HUES64 (cell line): Measurements from ENCODE around the gene NFASC.

Source experiments
- H3K27ac ChIP-seq: 2 replicates; pipeline ENCODE4 v1.7.0; 2013; ENCODE audit warnings: low read depth, low read length, inconsistent platforms
- H3K27me3 ChIP-seq: 2 replicates; pipeline ENCODE4 v1.6.1; 2013; ENCODE audit warnings: mild to moderate bottlenecking, low read length; ENCODE audit not compliant: insufficient read depth
- H3K36me3 ChIP-seq: 2 replicates; pipeline ENCODE4 v1.6.1; 2013; ENCODE audit warnings: mild to moderate bottlenecking, low read length; ENCODE audit not compliant: insufficient read depth
- H3K4me1 ChIP-seq: 2 replicates; pipeline ENCODE4 v1.6.1; 2013; ENCODE audit warnings: mild to moderate bottlenecking, low read length, moderate library complexity; ENCODE audit not compliant: insufficient read depth
- H3K4me3 ChIP-seq: 2 replicates; pipeline ENCODE4 v1.5.1; 2013; ENCODE audit warnings: mild to moderate bottlenecking, low read length, moderate library complexity
- H3K9ac ChIP-seq: 2 replicates; pipeline ENCODE4 v1.6.1; 2013; ENCODE audit warnings: mild to moderate bottlenecking, low read depth, low read length
- H3K9me3 ChIP-seq: 2 replicates; pipeline ENCODE4 v1.6.1; 2013; ENCODE audit warnings: low read depth, low read length; ENCODE audit not compliant: insufficient read depth
- WGBS: fragments of 150-250, 120-280 bp; methylation state at CpG from one replicate; pipeline ENCODE4 v1.1.7; 2013; ENCODE audit warnings: missing lambda C conversion rate; 5-methylcytosine and 5-hydroxymethylcytosine counted together

Gene NFASC

GRCh38 chr1:204836856-204837255 lies 33.8 kb upstream of the NFASC start:
- H3K27me3 ChIP-seq, result no peaks in the 10 kb centered on the region
- no peak overlapping the region for H3K27ac ChIP-seq
- no peak overlapping the region for H3K4me3 ChIP-seq
- no peak overlapping the region for H3K9ac ChIP-seq
- H3K4me1 ChIP-seq, result peaks cover 16% of the 10 kb centered on the region
- no peaks in the 10 kb centered on the region for H3K36me3 ChIP-seq
- no peaks in the 10 kb centered on the region for H3K9me3 ChIP-seq
- 85% methylated on average over 1 of the region's 1 CpG for WGBS

DNA sequence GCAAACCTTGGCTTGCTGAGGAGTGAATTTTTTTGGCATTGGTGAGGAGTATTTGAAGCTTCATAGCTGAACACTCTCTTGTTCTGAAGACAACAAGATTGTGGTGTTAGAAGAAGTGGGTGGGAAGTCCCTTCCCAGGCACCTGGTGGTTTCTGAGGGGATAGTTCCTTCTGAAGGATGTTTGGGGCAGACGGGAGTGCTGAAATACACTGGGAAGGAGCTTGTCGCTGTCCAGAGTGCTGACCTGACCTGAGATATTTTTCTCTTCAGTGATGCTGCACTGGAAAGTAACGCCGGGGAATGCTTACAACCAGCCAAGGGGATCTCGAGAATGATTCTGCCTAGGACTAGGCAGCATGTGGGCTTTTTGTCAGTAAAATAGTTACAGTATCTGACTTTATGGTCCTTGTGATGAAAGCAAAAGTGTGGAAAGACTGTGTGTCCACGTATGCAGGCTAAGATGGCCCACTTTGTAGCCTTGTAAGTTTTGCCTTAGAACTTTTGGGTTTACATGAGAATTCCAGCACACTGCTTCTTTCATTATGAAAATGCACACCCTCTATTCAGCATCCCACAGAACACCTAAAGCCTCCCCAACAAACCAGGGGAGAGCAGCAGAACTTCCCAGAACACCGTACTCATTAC lies 33.1 kb upstream of the NFASC start:
- Histone ChIP-seq H3K4me3 (no peak overlapping the region), H3K27me3 (no peaks in the 10 kb centered on the region), H3K36me3 (no peaks in the 10 kb centered on the region), H3K9me3 (no peaks in the 10 kb centered on the region), H3K4me1 (peaks cover 16% of the 10 kb centered on the region), H3K9ac (no peak overlapping the region), H3K27ac (no peak overlapping the region)
- 51% methylated on average over 7 of the region's 7 CpGs for WGBS

DNA sequence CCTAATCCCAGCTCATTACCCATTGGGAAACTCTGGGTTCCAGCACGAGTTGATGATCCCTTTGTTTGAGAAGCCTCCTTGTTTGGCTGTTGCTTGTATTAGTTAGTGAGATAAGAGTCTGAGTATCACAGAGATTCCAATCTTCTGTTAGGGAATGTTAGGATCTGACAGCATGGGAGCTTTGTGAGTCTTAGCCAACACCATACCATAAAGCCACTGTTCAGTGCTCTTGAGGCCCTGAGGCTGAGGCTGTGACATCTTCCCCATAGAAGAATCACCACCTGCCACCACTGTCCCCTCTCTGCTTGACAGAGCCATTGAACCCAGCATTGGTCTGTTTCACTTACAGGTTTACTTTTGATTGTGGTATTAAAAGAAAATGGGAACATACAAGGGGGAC lies 29.3 kb upstream of the NFASC start:
- 85% methylated on average over 1 of the region's 1 CpG for WGBS
- H3K36me3 ChIP-seq, result no peaks in the 10 kb centered on the region
- no peak overlapping the region for H3K9ac ChIP-seq
- no peaks in the 10 kb centered on the region for H3K27me3 ChIP-seq
- H3K4me1 ChIP-seq, result peaks cover 4% of the 10 kb centered on the region; the same call in 1 of the 2 replicates
- H3K9me3 ChIP-seq, result no peaks in the 10 kb centered on the region
- no peak overlapping the region for H3K4me3 ChIP-seq
- no peak overlapping the region for H3K27ac ChIP-seq

DNA sequence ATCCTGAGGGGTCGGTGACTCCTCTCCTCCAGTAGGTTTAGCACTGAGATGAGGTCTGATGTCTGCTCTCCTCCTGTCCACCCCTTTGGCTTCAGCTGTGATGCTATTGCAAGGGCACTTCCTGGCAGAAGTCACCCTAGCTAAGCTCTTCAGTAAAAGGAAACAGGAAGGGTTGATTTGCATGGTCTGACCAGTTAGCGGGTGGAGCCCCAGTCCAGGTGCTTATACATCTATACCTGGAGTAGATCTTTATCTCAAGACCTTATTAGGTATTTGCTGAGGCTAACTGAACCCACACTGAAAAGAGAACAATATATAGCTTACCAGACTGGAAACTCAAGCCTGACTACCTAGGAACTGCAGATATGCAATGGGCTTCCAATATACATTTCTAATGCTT lies 28.9 kb upstream of the NFASC start:
- H3K4me1 ChIP-seq, result peaks cover 4% of the 10 kb centered on the region; the same call in 1 of the 2 replicates
- H3K9ac ChIP-seq, result no peak overlapping the region
- no peak overlapping the region for H3K27ac ChIP-seq
- H3K36me3 ChIP-seq, result no peaks in the 10 kb centered on the region
- H3K27me3 ChIP-seq, result no peaks in the 10 kb centered on the region
- H3K9me3 ChIP-seq, result no peaks in the 10 kb centered on the region
- 90% methylated on average over 2 of the region's 2 CpGs for WGBS
- H3K4me3 ChIP-seq, result no peak overlapping the region

- no peak overlapping the region for H3K9ac ChIP-seq
- H3K4me3 ChIP-seq, result no peak overlapping the region
- no peak overlapping the region for H3K27ac ChIP-seq
- H3K27me3 ChIP-seq, result no peaks in the 10 kb centered on the region
- H3K4me1 ChIP-seq, result peaks cover 4% of the 10 kb centered on the region; the same call in 1 of the 2 replicates
- WGBS, result 94% methylated on average over 3 of the region's 3 CpGs
- H3K36me3 ChIP-seq, result no peaks in the 10 kb centered on the region
- no peaks in the 10 kb centered on the region for H3K9me3 ChIP-seq
Observed at GRCh38 chr1:204842369-204842768, 28.3 kb upstream of the NFASC start.

DNA sequence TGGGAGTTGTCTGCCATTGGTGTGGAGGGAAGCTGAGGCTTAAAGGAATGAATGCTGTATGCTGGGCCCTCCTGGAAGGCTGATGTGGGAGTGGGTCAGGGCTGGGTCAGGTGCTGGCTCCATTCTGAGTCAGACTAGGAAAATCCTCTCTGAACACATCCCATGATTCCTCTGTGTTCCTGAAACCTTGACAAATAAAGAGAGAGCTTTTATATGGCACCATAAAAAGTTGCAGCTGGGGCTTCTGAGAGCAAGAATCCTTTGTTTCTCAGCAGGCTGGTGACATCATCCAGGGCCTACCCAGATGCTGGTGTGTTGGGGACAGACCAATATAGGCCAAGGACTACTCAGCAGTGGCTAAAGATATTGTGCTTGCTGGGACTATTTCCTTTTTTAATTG lies 27.8 kb upstream of the NFASC start:
- Histone ChIP-seq H3K27ac (no peak overlapping the region), H3K4me1 (peaks cover 4% of the 10 kb centered on the region; the same call in 1 of the 2 replicates), H3K9me3 (no peaks in the 10 kb centered on the region), H3K4me3 (no peak overlapping the region), H3K9ac (no peak overlapping the region), H3K27me3 (no peaks in the 10 kb centered on the region), H3K36me3 (no peaks in the 10 kb centered on the region)

DNA sequence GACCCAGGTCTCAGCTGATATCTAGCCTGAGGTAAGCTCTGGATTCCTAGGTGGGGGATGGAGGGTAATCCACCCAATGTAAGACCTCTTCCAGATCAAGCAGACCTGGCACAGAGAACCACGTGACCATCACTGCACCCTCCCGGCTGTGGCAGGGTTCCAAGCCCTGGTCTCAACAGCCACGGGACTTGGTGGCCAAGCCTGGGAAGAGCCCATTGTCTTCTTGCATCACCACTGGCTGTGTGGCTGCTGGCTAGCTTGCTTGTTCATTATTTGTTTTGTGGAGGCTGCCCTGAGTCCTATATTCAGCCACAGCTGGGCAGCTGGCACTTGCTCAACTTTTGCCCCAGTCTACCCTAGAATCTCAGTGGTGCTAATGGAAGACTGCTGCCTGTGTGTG lies 24.1 kb upstream of the NFASC start:
- no peak overlapping the region for H3K27ac ChIP-seq
- H3K4me1 ChIP-seq, result peaks cover 4% of the 10 kb centered on the region; the same call in 1 of the 2 replicates
- H3K27me3 ChIP-seq, result no peaks in the 10 kb centered on the region
- H3K9ac ChIP-seq, result no peak overlapping the region
- H3K9me3 ChIP-seq, result no peaks in the 10 kb centered on the region
- 87% methylated on average over 3 of the region's 3 CpGs for WGBS
- no peak overlapping the region for H3K4me3 ChIP-seq
- no peaks in the 10 kb centered on the region for H3K36me3 ChIP-seq

GRCh38 chr1:204848579-204848978 lies 22.1 kb upstream of the NFASC start:
- WGBS, result 91% methylated on average over 5 of the region's 5 CpGs
- Histone ChIP-seq H3K9ac (no peak overlapping the region), H3K4me1 (peaks cover 4% of the 10 kb centered on the region; the same call in 1 of the 2 replicates), H3K27me3 (no peaks in the 10 kb centered on the region), H3K27ac (no peak overlapping the region), H3K36me3 (no peaks in the 10 kb centered on the region), H3K9me3 (no peaks in the 10 kb centered on the region), H3K4me3 (no peak overlapping the region)

DNA sequence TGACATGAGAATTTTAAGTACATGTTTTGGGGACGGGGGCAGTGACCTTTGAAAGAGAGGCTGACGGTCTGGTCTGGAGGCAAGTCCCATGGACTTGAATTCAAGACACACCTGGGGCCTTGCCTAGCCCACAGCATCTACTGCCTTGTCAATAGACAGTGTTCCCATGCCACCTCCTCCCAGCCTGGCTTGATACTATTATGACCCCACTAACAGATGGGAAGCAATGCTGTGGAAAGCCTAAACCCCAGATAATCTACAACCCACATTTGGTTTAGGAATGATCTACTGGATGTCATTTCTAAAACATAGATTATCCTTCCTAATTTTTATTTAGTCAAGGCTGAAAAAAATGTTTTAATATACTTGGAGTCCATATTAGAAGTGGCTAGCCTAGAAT lies 17.8 kb upstream of the NFASC start:
- H3K9ac ChIP-seq, result no peak overlapping the region
- 90% methylated on average over 2 of the region's 2 CpGs for WGBS
- no peak overlapping the region for H3K4me3 ChIP-seq
- H3K27me3 ChIP-seq, result no peaks in the 10 kb centered on the region
- no peaks in the 10 kb centered on the region for H3K36me3 ChIP-seq
- no peaks in the 10 kb centered on the region for H3K4me1 ChIP-seq
- H3K9me3 ChIP-seq, result no peaks in the 10 kb centered on the region
- no peak overlapping the region for H3K27ac ChIP-seq

- H3K9ac ChIP-seq, result no peak overlapping the region
- WGBS, result 95% methylated on average over 1 of the region's 1 CpG
- no peaks in the 10 kb centered on the region for H3K27me3 ChIP-seq
- no peak overlapping the region for H3K4me3 ChIP-seq
- H3K36me3 ChIP-seq, result no peaks in the 10 kb centered on the region
- peaks cover 4% of the 10 kb centered on the region; the same call in 1 of the 2 replicates for H3K4me1 ChIP-seq
- no peaks in the 10 kb centered on the region for H3K9me3 ChIP-seq
- no peak overlapping the region for H3K27ac ChIP-seq
Observed at GRCh38 chr1:204853436-204853835, 17.2 kb upstream of the NFASC start.

GRCh38 chr1:204854286-204854685 lies 16.4 kb upstream of the NFASC start:
- Histone ChIP-seq H3K27ac (no peak overlapping the region), H3K27me3 (no peaks in the 10 kb centered on the region), H3K9me3 (no peaks in the 10 kb centered on the region), H3K9ac (no peak overlapping the region), H3K36me3 (no peaks in the 10 kb centered on the region), H3K4me3 (no peak overlapping the region), H3K4me1 (peaks cover 8% of the 10 kb centered on the region; the same call in 1 of the 2 replicates)
- WGBS, result 77% methylated on average over 2 of the region's 2 CpGs

DNA sequence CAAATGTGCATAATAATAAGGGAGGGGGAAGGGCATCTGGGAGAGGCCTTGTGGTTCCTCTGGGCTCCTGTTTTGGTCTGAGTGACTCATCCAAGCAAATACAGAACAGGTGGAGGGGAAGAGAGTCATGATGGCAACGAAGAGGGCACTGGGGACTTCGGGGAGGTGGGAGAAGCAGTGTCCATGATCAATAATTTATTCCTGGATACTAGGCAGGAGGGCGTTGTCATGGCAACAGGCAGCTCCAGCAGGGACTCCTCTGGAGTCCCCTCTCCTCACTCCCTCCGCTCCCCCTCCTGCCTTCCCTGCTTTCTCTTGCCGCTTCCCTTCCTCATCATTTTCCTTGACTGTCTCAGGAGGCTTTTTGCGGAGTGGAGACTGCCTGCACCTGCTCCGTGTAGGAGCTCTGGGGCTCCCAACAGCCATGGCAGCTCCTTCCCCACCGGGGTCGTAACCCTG lies 12.3 kb upstream of the NFASC start:
- 57% methylated on average over 9 of the region's 9 CpGs for WGBS
- Histone ChIP-seq H3K9ac (no peak overlapping the region), H3K4me1 (peaks cover 8% of the 10 kb centered on the region; the same call in 1 of the 2 replicates), H3K36me3 (no peaks in the 10 kb centered on the region), H3K27ac (no peak overlapping the region), H3K9me3 (no peaks in the 10 kb centered on the region), H3K4me3 (no peak overlapping the region), H3K27me3 (no peaks in the 10 kb centered on the region)
